H1 (cell line): ENCODE data around the gene FMNL2. TPM values are rescaled to one million over a fixed set of nuclear protein-coding genes. Genes with fewer than 3 reads are reported as not detected.

Experiments used
- POLR2AphosphoS5 ChIP-seq: IDR thresholded peaks from 2 replicates; pipeline ENCODE4 v1.6.1; 2011; ENCODE audit warnings: low read depth, low read length
- POU5F1 ChIP-seq: IDR thresholded peaks from 2 replicates; pipeline ENCODE4 v1.6.1; 2011; ENCODE audit warnings: low read depth, mild to moderate bottlenecking, low read length, moderate library complexity
- TAF1 ChIP-seq: IDR thresholded peaks from 2 replicates; pipeline ENCODE4 v1.6.1; 2011; ENCODE audit warnings: mild to moderate bottlenecking, low read depth, low read length
- polyA plus RNA-seq, 7 experiments: library from polyadenylated mRNA; depleted of rRNA in 3 of 7; stranded (reverse) in 5 of 7; unstranded in 2 of 7; fragments of >200 nt in 5 of 7; fragments of 200-250 nt in 2 of 7; gene quantifications; 1 replicate in 5 of 7; 2 replicates in 1 of 7; 4 replicates in 1 of 7; pipeline versions ENCODE4 v1.2.1 to v1.2.3, GENCODE V29; 2011 to 2013; ENCODE audit warnings: missing spikeins in 2 of 7, mixed read lengths in 2 of 7
- total RNA-seq: library from RNA; stranded (reverse); fragmentation: NEBNext Ultra II Directional; extraction: Animal tissue kit (Norgen Biotek cat#: 25700); gene quantifications from 2 replicates; pipeline ENCODE4 v1.2.1, GENCODE V29; 2021

Gene FMNL2
- total and polyA plus RNA-seq, 2 of the 8 experiments (the other 6 are each of a cell fraction or from before 2014, with no cell fraction given): 15.5 to 45.1 TPM

DNA sequence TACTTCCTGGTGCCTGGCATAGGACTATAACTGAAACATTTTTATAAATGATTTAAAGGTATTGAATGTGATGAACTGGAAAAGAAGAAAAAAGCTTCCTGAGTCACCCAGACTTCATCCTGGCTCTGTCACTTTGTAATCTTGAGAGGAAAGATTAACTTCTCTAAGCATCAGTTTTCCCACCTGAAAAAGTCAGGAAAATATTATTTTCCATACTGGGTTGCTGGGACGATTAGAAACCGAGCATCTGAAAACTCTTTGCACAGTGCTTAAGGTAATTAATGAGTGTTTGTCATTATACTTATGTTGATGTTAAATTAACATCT is 71.8 kb downstream of the FMNL2 start (continued):
- TF ChIP-seq POLR2AphosphoS5: no peak
- TF ChIP-seq TAF1: no peak
- TF ChIP-seq POU5F1: no peak
